Lower leg skin (tissue), 4 donors: Measurements from ENCODE around the gene NTRK2. TPM values are rescaled to one million over a fixed set of nuclear protein-coding genes. Genes with fewer than 3 reads are reported as not detected.

Experiments used
- DNase-seq, 2 donors: peaks; one replicate each; pipeline ENCODE4 v3.0.0-alpha.2; 2019; ENCODE audit warnings: low spot score in 2 of 2
- H3K4me3 ChIP-seq: fragments of 200-600 bp; sonication (generic); 2 replicates; pipeline ENCODE4 v1.5.1; 2017; ENCODE audit warnings: mild to moderate bottlenecking, low read depth; ENCODE audit not compliant: poor library complexity, severe bottlenecking
- POLR2A ChIP-seq, 2 donors: fragments of 450-650 bp; IDR thresholded peaks; one replicate each; pipeline ENCODE4 v1.6.1; 2016 to 2017; ENCODE audit warnings: antibody characterized with exemption in 2 of 2, mild to moderate bottlenecking in 1 of 2, moderate library complexity in 1 of 2
- WGBS, 2 donors: methylation state at CpG; one replicate each; pipeline ENCODE4 v1.1.5; 2018; 5-methylcytosine and 5-hydroxymethylcytosine counted together
- intact Hi-C: fragments of 100-400 bp; cut with DNase I; formaldehyde crosslinking; loops from one replicate; pipeline ENCODE4 v1.15.0; 2023; ENCODE audit warnings: low total_unique reads
- total RNA-seq, 4 donors: library from RNA; depleted of rRNA; stranded (reverse); fragments of >200 nt; gene quantifications; one replicate each; pipeline ENCODE4 v1.1.0, GENCODE V29; 2016
- TF ChIP-seq, protein P1 (sequence below), 3 donors: fragments of 450-650 bp; IDR thresholded peaks; one replicate each; pipeline ENCODE4 v1.5.1; 2016; ENCODE audit warnings: antibody characterized with exemption in 3 of 3, mild to moderate bottlenecking in 3 of 3, moderate library complexity in 2 of 3

NTRK2 gene
- total RNA-seq, 4 donors from 2014 or later = 6.2 to 16.3 (median 10.3) TPM

DNA sequence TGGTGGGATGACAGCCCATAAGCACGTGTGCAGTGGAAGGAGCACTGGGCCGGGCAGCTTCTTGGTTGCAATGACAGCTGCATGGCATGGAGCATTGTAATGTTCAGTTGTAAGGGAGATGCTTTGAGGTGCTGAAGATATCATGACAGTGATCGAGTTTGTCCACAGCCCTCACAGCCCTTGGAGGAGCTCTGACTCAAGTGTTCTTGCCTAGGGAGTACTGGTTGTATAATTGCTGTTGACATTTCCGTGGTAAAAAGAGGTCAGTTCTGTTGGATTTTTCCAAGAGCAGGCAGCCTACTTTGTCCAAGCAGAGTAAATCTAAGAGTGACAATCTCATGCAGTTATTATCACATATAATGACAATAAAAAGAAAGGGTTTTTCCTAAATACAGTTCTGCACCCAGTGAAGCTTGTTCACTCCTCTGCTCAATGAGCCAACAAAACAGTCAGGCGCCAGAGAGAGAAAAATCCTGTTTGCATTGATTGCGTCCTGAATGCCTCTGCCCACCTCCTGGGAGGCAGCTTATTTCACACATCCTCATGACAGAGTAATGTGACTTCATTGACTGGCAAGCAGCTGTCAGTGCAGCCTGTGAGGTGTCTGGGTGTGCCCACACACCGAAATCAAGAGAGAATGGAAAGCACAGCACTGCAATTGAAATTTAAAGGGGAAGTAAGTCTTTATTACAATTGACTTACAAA, 248.0 kb downstream of the NTRK2 start:
- WGBS, 2 donors = 34 to 40% methylated on average over 7 of the region's 7 CpGs
- TF ChIP-seq, protein P1, sequence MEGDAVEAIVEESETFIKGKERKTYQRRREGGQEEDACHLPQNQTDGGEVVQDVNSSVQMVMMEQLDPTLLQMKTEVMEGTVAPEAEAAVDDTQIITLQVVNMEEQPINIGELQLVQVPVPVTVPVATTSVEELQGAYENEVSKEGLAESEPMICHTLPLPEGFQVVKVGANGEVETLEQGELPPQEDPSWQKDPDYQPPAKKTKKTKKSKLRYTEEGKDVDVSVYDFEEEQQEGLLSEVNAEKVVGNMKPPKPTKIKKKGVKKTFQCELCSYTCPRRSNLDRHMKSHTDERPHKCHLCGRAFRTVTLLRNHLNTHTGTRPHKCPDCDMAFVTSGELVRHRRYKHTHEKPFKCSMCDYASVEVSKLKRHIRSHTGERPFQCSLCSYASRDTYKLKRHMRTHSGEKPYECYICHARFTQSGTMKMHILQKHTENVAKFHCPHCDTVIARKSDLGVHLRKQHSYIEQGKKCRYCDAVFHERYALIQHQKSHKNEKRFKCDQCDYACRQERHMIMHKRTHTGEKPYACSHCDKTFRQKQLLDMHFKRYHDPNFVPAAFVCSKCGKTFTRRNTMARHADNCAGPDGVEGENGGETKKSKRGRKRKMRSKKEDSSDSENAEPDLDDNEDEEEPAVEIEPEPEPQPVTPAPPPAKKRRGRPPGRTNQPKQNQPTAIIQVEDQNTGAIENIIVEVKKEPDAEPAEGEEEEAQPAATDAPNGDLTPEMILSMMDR (IDR thresholded peaks at IDR 0.05) = no peak
- TF ChIP-seq POLR2A (IDR thresholded peaks at IDR 0.05) = no peak
- DNase-seq = peak in 1 of 2 donors; percentile 20
- H3K4me3 ChIP-seq = no peak overlapping the region
- intact Hi-C loops = no loop called here

DNA sequence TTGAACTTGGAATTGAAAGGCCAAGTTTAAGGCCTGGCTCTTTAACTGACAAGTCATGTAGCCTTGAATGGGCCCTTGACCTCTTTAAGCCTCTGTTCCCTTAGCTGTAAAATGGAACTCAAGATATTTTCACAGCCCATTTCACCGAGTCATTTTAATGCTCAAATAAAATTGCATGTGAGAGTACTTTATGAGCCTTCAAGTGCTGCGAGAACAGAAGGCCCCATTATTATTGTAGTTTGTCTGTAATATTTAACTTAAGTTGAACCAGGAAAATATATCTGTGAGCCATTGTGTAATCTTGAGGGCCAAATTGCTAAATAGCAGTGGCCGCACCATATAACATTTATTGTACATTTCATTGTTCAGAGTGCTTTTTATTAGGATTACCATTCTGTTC, 249.9 kb downstream of the NTRK2 start:
- intact Hi-C loops = no loop called here
- TF ChIP-seq POLR2A (IDR thresholded peaks at IDR 0.05) = no peak
- TF ChIP-seq, protein P1 (IDR thresholded peaks at IDR 0.05) = no peak
- DNase-seq = no peak
- 90 to 95% methylated on average over 3 of the region's 3 CpGs for WGBS, 2 donors
- no peak overlapping the region for H3K4me3 ChIP-seq

DNA sequence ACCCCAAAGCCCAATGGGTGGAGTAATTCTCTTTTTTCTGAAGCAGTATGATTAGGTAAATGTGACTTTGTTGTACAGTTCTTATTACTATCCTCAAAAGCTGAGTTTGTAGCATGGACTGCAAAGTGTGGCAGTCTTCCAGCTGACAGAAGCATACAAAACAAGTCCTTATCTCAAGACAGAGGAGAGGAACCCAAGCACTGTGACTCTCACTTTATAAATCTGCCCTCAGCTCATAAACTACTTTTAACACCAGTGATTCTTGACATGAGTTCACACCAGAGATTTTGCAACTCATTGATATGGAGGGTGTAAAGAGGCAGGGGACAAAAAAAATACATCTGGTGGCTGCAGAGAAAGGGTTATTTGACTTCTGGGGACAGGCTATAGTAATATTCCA, 251.6 kb downstream of the NTRK2 start:
- no peak for DNase-seq
- intact Hi-C loops = no loop called here
- TF ChIP-seq POLR2A (IDR thresholded peaks at IDR 0.05) = no peak
- TF ChIP-seq, protein P1 (IDR thresholded peaks at IDR 0.05) = no peak
- no peak overlapping the region for H3K4me3 ChIP-seq

DNA sequence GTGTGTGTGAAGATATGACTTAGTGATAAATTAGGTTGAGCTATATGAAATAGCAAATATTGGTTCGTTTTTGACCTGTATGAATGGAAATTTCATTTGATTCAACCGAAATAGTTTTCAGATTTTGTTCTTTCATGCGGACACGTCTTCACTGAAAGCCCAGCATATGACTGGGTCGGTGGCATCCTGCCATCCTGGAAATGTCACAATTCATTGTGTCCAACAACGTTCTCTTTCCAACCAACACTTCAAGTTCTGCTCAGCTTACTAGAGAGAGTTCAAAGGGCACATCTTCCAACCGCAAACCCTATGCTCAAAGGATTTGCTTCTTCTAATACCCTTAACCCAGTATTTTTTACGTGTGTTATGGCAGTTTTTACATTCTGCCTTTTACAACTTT, 252.5 kb downstream of the NTRK2 start:
- DNase-seq = no peak
- 81 to 82% methylated on average over 8 of the region's 8 CpGs for WGBS, 2 donors
- TF ChIP-seq, protein P1 (IDR thresholded peaks at IDR 0.05) = no peak
- no peak for TF ChIP-seq POLR2A (IDR thresholded peaks at IDR 0.05)
- intact Hi-C loops = no loop called here
- H3K4me3 ChIP-seq = no peak overlapping the region

DNA sequence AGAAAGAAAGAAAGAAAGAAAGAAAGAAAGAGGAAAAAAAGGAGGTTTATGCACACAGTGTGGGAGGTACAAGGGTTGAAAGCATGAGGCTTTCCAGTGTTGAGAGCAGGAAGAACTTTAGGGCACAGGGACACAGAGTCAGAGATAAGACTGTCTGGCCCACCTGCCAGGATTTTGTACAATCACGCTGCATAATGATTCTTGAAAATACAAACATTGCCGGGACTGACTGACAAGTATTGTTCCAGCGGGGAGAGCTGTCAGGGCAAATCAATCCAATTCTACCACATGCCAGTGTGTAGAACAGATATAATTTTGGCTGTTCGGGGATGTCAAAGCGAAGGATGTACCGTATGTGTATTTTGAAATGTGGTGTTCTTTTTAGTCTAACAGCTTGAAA, 254.7 kb downstream of the NTRK2 start:
- TF ChIP-seq, protein P1 (IDR thresholded peaks at IDR 0.05) = no peak
- no peak for TF ChIP-seq POLR2A (IDR thresholded peaks at IDR 0.05)
- WGBS, 2 donors = 82 to 89% methylated on average over 6 of the region's 6 CpGs
- intact Hi-C loops = no loop called here
- no peak overlapping the region for H3K4me3 ChIP-seq
- DNase-seq = no peak
